GM19455 (cell line): ENCODE measurements around the gene SMARCA4.
"Not testable (repeated sequence)": the region's sequence is repeated elsewhere in the genome, so short reads cannot be mapped to it uniquely, and the experiment has no call there.

Source experiments
- ATAC-seq: cut with Tn5 transposase; IDR thresholded peaks from one replicate; pipeline ENCODE4 v1.9.1; 2021; ENCODE audit not compliant: unreplicated experiment

The SMARCA4 gene

GRCh38 chr19:10975374-10976130 lies 14.7 kb downstream of the SMARCA4 start:
- ATAC-seq, result no peak

- ATAC-seq, result no peak
Observed at GRCh38 chr19:10976131-10976892, 15.5 kb downstream of the SMARCA4 start.

- no peak for ATAC-seq
Observed at GRCh38 chr19:10977742-10978092, 16.9 kb downstream of the SMARCA4 start.

GRCh38 chr19:10979951-10980381 lies 19.1 kb downstream of the SMARCA4 start:
- peak; percentile 48 for ATAC-seq

GRCh38 chr19:10981252-10981895 lies 20.5 kb downstream of the SMARCA4 start:
- ATAC-seq, result no peak

- ATAC-seq, result no peak
Observed at GRCh38 chr19:10983026-10983425, 22.2 kb downstream of the SMARCA4 start.

- no peak for ATAC-seq
Observed at GRCh38 chr19:10984166-10984735, 23.4 kb downstream of the SMARCA4 start.

- no peak for ATAC-seq
Observed at GRCh38 chr19:10985502-10985901, 24.7 kb downstream of the SMARCA4 start.

GRCh38 chr19:10986301-10987127 lies 25.7 kb downstream of the SMARCA4 start:
- ATAC-seq, result no peak

- ATAC-seq, result no peak
Observed at GRCh38 chr19:10987571-10988297, 26.9 kb downstream of the SMARCA4 start.

- no peak for ATAC-seq
Observed at GRCh38 chr19:10988380-10988779, 27.6 kb downstream of the SMARCA4 start.

- no peak for ATAC-seq
Observed at GRCh38 chr19:10988921-10989320, 28.1 kb downstream of the SMARCA4 start.

- ATAC-seq, result no peak
Observed at GRCh38 chr19:10991076-10991475, 30.2 kb downstream of the SMARCA4 start.

GRCh38 chr19:10991521-10992081 lies 30.8 kb downstream of the SMARCA4 start:
- no peak for ATAC-seq

GRCh38 chr19:10992174-10992573 lies 31.3 kb downstream of the SMARCA4 start:
- ATAC-seq, result not testable (repeated sequence)

- ATAC-seq, result no peak
Observed at GRCh38 chr19:10995926-10996600, 35.2 kb downstream of the SMARCA4 start.

GRCh38 chr19:10998045-10998533 lies 37.3 kb downstream of the SMARCA4 start:
- no peak for ATAC-seq

GRCh38 chr19:10998666-10999065 lies 37.8 kb downstream of the SMARCA4 start:
- no peak for ATAC-seq

GRCh38 chr19:11005521-11005920 lies 44.7 kb downstream of the SMARCA4 start:
- no peak for ATAC-seq
